ENCODE measurements around the gene MYO5B. TPM values are rescaled to one million over a fixed set of nuclear protein-coding genes. Genes with fewer than 3 reads are reported as not detected.

The MYO5B gene
- polyA plus RNA-seq, 1 donor from 2014 or later = 0.42 TPM

- Histone ChIP-seq H3K9me3 (ENCODE audit: low read length) (no peaks in the 10 kb centered on the region), H3K9me2 (ENCODE audit: insufficient read depth, low read length) (no peaks in the 10 kb centered on the region), H3K4me3 (ENCODE audit: low read length) (no peak overlapping the region)
Measured at GRCh38 chr18:50135903-50136302, 59.0 kb downstream of the MYO5B start.

DNA sequence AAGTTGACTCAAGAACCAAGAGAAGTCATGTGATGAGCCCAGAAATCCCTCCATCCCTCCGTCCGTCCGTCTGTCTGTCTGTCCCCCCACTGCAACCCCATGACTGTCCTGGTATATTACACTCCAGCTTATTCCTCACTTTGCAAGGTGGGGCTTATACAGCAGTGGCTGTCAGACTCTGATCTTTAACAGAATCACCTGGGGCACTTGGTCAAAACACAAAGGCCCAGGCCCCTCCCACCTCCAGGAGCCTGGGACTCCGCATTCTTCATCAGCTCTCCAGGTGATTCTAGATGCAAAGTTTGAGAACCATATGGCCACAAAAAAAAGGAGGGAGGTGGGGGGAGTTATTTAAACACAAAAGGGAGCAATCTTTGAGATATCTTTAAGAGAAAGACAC, 61.4 kb downstream of the MYO5B start:
- Histone ChIP-seq H3K27ac (ENCODE audit: low read length) (no peak overlapping the region), H3K79me2 (replicated peaks; ENCODE audit: insufficient read depth, low read length) (no peaks in the 10 kb centered on the region), H3K36me3 (ENCODE audit: insufficient read depth, low read length) (no peaks in the 10 kb centered on the region), H2AFZ (ENCODE audit: low read depth, low read length) (no peak overlapping the region), H3K9me3 (ENCODE audit: low read length) (no peaks in the 10 kb centered on the region), H3K27me3 (ENCODE audit: insufficient read depth, low read depth, low read length) (no peaks in the 10 kb centered on the region), H3F3A (ENCODE audit: insufficient read depth, low read length, poor library complexity, severe bottlenecking) (no peaks in the 10 kb centered on the region), H3K4me3 (ENCODE audit: low read length) (no peak overlapping the region), H4K20me1 (ENCODE audit: insufficient read depth) (no peaks in the 10 kb centered on the region), H3K9me2 (ENCODE audit: insufficient read depth, low read length) (no peaks in the 10 kb centered on the region), H3K9ac (ENCODE audit: low read length) (no peak overlapping the region), H3K4me2 (ENCODE audit: low read length) (no peak overlapping the region)
- TF ChIP-seq RAD21 (conservative IDR thresholded peaks at IDR 0.05) = no peak
- TF ChIP-seq POLR2AphosphoS5 (IDR thresholded peaks at IDR 0.05) = no peak
- no peak for TF ChIP-seq EP300 (conservative IDR thresholded peaks at IDR 0.05; ENCODE audit: poor library complexity, severe bottlenecking)
- no peak for TF ChIP-seq SMC3 (conservative IDR thresholded peaks at IDR 0.05; ENCODE audit: poor library complexity)
- TF ChIP-seq EZH2 (IDR thresholded peaks at IDR 0.05; ENCODE audit: borderline replicate concordance, insufficient read depth, low read length, poor library complexity, severe bottlenecking) = no peak

More at GRCh38 chr18:50135903-50136302, 59.0 kb downstream of the MYO5B start:
- Histone ChIP-seq H3K4me2 (ENCODE audit: low read length) (no peak overlapping the region), H3K9ac (ENCODE audit: low read length) (no peak overlapping the region), H4K20me1 (ENCODE audit: insufficient read depth) (no peaks in the 10 kb centered on the region), H3K36me3 (ENCODE audit: insufficient read depth, low read length) (no peaks in the 10 kb centered on the region), H2AFZ (ENCODE audit: low read depth, low read length) (no peak overlapping the region), H3F3A (ENCODE audit: insufficient read depth, low read length, poor library complexity, severe bottlenecking) (no peaks in the 10 kb centered on the region), H3K27me3 (ENCODE audit: insufficient read depth, low read depth, low read length) (no peaks in the 10 kb centered on the region), H3K79me2 (replicated peaks; ENCODE audit: insufficient read depth, low read length) (no peaks in the 10 kb centered on the region), H3K27ac (ENCODE audit: low read length) (no peak overlapping the region)
- TF ChIP-seq EP300 (conservative IDR thresholded peaks at IDR 0.05; ENCODE audit: poor library complexity, severe bottlenecking) = no peak

- Histone ChIP-seq H2AFZ (ENCODE audit: low read depth, low read length) (no peak overlapping the region), H4K20me1 (ENCODE audit: insufficient read depth) (no peaks in the 10 kb centered on the region), H3K9me3 (ENCODE audit: low read length) (no peaks in the 10 kb centered on the region), H3K4me3 (ENCODE audit: low read length) (no peak overlapping the region), H3K4me2 (ENCODE audit: low read length) (no peak overlapping the region), H3K36me3 (ENCODE audit: insufficient read depth, low read length) (no peaks in the 10 kb centered on the region), H3K79me2 (replicated peaks; ENCODE audit: insufficient read depth, low read length) (no peaks in the 10 kb centered on the region), H3K27ac (ENCODE audit: low read length) (no peak overlapping the region), H3K27me3 (ENCODE audit: insufficient read depth, low read depth, low read length) (no peaks in the 10 kb centered on the region), H3K9me2 (ENCODE audit: insufficient read depth, low read length) (no peaks in the 10 kb centered on the region), H3K9ac (ENCODE audit: low read length) (no peak overlapping the region), H3F3A (ENCODE audit: insufficient read depth, low read length, poor library complexity, severe bottlenecking) (no peaks in the 10 kb centered on the region)
- TF ChIP-seq, protein P1, sequence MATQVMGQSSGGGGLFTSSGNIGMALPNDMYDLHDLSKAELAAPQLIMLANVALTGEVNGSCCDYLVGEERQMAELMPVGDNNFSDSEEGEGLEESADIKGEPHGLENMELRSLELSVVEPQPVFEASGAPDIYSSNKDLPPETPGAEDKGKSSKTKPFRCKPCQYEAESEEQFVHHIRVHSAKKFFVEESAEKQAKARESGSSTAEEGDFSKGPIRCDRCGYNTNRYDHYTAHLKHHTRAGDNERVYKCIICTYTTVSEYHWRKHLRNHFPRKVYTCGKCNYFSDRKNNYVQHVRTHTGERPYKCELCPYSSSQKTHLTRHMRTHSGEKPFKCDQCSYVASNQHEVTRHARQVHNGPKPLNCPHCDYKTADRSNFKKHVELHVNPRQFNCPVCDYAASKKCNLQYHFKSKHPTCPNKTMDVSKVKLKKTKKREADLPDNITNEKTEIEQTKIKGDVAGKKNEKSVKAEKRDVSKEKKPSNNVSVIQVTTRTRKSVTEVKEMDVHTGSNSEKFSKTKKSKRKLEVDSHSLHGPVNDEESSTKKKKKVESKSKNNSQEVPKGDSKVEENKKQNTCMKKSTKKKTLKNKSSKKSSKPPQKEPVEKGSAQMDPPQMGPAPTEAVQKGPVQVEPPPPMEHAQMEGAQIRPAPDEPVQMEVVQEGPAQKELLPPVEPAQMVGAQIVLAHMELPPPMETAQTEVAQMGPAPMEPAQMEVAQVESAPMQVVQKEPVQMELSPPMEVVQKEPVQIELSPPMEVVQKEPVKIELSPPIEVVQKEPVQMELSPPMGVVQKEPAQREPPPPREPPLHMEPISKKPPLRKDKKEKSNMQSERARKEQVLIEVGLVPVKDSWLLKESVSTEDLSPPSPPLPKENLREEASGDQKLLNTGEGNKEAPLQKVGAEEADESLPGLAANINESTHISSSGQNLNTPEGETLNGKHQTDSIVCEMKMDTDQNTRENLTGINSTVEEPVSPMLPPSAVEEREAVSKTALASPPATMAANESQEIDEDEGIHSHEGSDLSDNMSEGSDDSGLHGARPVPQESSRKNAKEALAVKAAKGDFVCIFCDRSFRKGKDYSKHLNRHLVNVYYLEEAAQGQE (IDR thresholded peaks at IDR 0.05; ENCODE audit: borderline replicate concordance) = no peak
- no peak for TF ChIP-seq MXI1 (conservative IDR thresholded peaks at IDR 0.05; ENCODE audit: poor library complexity, severe bottlenecking)
- TF ChIP-seq EP300 (conservative IDR thresholded peaks at IDR 0.05; ENCODE audit: poor library complexity, severe bottlenecking) = peak; percentile 25
- TF ChIP-seq, protein P2, sequence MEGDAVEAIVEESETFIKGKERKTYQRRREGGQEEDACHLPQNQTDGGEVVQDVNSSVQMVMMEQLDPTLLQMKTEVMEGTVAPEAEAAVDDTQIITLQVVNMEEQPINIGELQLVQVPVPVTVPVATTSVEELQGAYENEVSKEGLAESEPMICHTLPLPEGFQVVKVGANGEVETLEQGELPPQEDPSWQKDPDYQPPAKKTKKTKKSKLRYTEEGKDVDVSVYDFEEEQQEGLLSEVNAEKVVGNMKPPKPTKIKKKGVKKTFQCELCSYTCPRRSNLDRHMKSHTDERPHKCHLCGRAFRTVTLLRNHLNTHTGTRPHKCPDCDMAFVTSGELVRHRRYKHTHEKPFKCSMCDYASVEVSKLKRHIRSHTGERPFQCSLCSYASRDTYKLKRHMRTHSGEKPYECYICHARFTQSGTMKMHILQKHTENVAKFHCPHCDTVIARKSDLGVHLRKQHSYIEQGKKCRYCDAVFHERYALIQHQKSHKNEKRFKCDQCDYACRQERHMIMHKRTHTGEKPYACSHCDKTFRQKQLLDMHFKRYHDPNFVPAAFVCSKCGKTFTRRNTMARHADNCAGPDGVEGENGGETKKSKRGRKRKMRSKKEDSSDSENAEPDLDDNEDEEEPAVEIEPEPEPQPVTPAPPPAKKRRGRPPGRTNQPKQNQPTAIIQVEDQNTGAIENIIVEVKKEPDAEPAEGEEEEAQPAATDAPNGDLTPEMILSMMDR (IDR thresholded peaks at IDR 0.05; ENCODE audit: poor library complexity, severe bottlenecking) = no peak
- no peak for TF ChIP-seq TAF1 (IDR thresholded peaks at IDR 0.05; ENCODE audit: low read depth)
- no peak for TF ChIP-seq RAD21 (conservative IDR thresholded peaks at IDR 0.05)
- no peak for TF ChIP-seq EZH2 (IDR thresholded peaks at IDR 0.05; ENCODE audit: borderline replicate concordance, insufficient read depth, low read length, poor library complexity, severe bottlenecking)
- TF ChIP-seq SMC3 (conservative IDR thresholded peaks at IDR 0.05; ENCODE audit: poor library complexity) = no peak
- peak; percentile 50 for TF ChIP-seq POLR2AphosphoS5 (IDR thresholded peaks at IDR 0.05)
Measured at GRCh38 chr18:50131591-50131990, 63.4 kb downstream of the MYO5B start.
